ENCODE data around the gene SYNE3. TPM values are rescaled to one million over a fixed set of nuclear protein-coding genes. Genes with fewer than 3 reads are reported as not detected.

The SYNE3 gene
- total and polyA plus RNA-seq, 9 of the 15 experiments (the other 6 are each of a cell fraction or from before 2014, with no cell fraction given): 0.04 to 3.1 (median 0.55) TPM

- intact Hi-C loops (cut with micrococcal nuclease) (no loop called here), in situ Hi-C loops (cut with MboI) (no loop called here)
- DNase-seq (ENCODE audit: extremely low read depth in 1 of 4, low spot score in 3 of 4) (no peak), FAIRE-seq (no peak), ATAC-seq (no peak)
- Histone ChIP-seq H3K27me3 (ENCODE audit: control insufficient read depth in 2 of 2, insufficient read depth in 2 of 2, low read length in 2 of 2) (peaks cover 0 to 23% of the 10 kb centered on the region in 2 experiments; a peak in 3 of 5 replicates), H3K79me2 (ENCODE audit: control insufficient read depth, insufficient read depth, low read length) (no peaks in the 10 kb centered on the region), H3K36me3 (ENCODE audit: control insufficient read depth, insufficient read depth, low read length) (no peaks in the 10 kb centered on the region), H3K9me1 (ENCODE audit: control insufficient read depth, insufficient read depth, low read length) (no peaks in the 10 kb centered on the region), H3K4me3 (no peak overlapping the region), H3K9me3 (replicated peaks; ENCODE audit: control insufficient read depth, insufficient read depth, low read depth, low read length) (no peaks in the 10 kb centered on the region), H3K9ac (ENCODE audit: insufficient read depth in 1 of 2, low read depth in 2 of 2, low read length in 2 of 2) (no peak overlapping the region), H2AFZ (ENCODE audit: low read depth, low read length) (no peak overlapping the region), H4K20me1 (replicated peaks; ENCODE audit: control insufficient read depth, insufficient read depth, low read length) (peaks cover 6% of the 10 kb centered on the region; the same call in 1 of the 2 replicates), H3K4me2 (ENCODE audit: insufficient read depth, low read length) (no peak overlapping the region), H3K27ac (ENCODE audit: extremely low read depth, low read depth, low read length) (no peak overlapping the region), H3K4me1 (replicated peaks in 1 of 2; ENCODE audit: control insufficient read depth in 2 of 2, insufficient read depth in 2 of 2, low read length in 2 of 2) (peaks cover 0 to 4% of the 10 kb centered on the region in 2 experiments; a peak in 2 of 5 replicates)
- TF ChIP-seq PHF21A (IDR thresholded peaks at IDR 0.05; ENCODE audit: borderline replicate concordance, low read depth) (no peak), ZNF175 (CRISPR knock-in tag; IDR thresholded peaks at IDR 0.05; ENCODE audit: low read depth) (no peak), FOXP1 (CRISPR knock-in tag; IDR thresholded peaks at IDR 0.05) (no peak), PRMT5 (CRISPR knock-in tag; IDR thresholded peaks at IDR 0.05) (no peak), SRSF9 (IDR thresholded peaks at IDR 0.05; ENCODE audit: borderline replicate concordance, low read depth, low read length) (no peak), CXXC5 (CRISPR knock-in tag; IDR thresholded peaks at IDR 0.05) (no peak), ZSCAN32 (CRISPR knock-in tag; IDR thresholded peaks at IDR 0.05) (no peak), GTF2A2 (tag; IDR thresholded peaks at IDR 0.05) (no peak), ZBTB26 (CRISPR knock-in tag; IDR thresholded peaks at IDR 0.05) (no peak), SOX6 (IDR thresholded peaks at IDR 0.05) (no peak), PPARD (CRISPR knock-in tag; IDR thresholded peaks at IDR 0.05) (no peak), XRCC5 (IDR thresholded peaks at IDR 0.05; ENCODE audit: low read depth, low read length) (no peak), TAF7 (tag; IDR thresholded peaks at IDR 0.05) (no peak), KLF16 (IDR thresholded peaks at IDR 0.05) (no peak), ZNF224 (CRISPR knock-in tag; IDR thresholded peaks at IDR 0.05) (no peak)
- TF ChIP-seq, protein P1, sequence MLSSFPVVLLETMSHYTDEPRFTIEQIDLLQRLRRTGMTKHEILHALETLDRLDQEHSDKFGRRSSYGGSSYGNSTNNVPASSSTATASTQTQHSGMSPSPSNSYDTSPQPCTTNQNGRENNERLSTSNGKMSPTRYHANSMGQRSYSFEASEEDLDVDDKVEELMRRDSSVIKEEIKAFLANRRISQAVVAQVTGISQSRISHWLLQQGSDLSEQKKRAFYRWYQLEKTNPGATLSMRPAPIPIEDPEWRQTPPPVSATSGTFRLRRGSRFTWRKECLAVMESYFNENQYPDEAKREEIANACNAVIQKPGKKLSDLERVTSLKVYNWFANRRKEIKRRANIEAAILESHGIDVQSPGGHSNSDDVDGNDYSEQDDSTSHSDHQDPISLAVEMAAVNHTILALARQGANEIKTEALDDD (IDR thresholded peaks at IDR 0.05): no peak
- ChIA-PET POLR2A (interaction anchor here (0.9 kb wide), 1 partner anchor 47 kb away, joined by 3 read pairs; the partner anchor contains the start of gene GLRX5), CTCF (ENCODE audit: low intra/inter-chr PET ratio) (no interaction called here)
- 0% methylated on average over 1 of the region's 3 CpGs for WGBS (ENCODE audit: insufficient coverage, low coverage, missing lambda C conversion rate)
- BruUV-seq (replicated peaks): no TSS peak
Measured at GRCh38 chr14:95487669-95488084, 28.8 kb downstream of the SYNE3 start.
